Stomach (tissue), 19 donors: ENCODE measurements around the gene SYT14. TPM values are rescaled to one million over a fixed set of nuclear protein-coding genes. Genes with fewer than 3 reads are reported as not detected.
"Not testable (repeated sequence)": the region's sequence is repeated elsewhere in the genome, so short reads cannot be mapped to it uniquely, and the experiment has no call there.

Experiments
- DNase-seq, 2 donors: peaks; one replicate each; pipeline versions ENCODE4 v3.0.0 to v3.0.0-alpha.2; 2013 to 2019
- H3K27ac ChIP-seq, 5 donors: fragments of 200-600 bp in 4 of 5; sonication (generic) in 4 of 5; one replicate each; pipeline ENCODE4 v1.5.1; 2013 to 2019; ENCODE audit warnings: mild to moderate bottlenecking in 1 of 5, moderate library complexity in 1 of 5
- H3K27me3 ChIP-seq, 3 donors: fragments of 200-600 bp; sonication (generic); one replicate each; pipeline ENCODE4 v1.5.1; 2017 to 2019; ENCODE audit warnings: mixed run types in 1 of 3
- H3K36me3 ChIP-seq, 4 donors: fragments of 200-600 bp; sonication (generic); 1 replicate in 3 of 4; 2 replicates in 1 of 4; pipeline ENCODE4 v1.5.1; 2016 to 2019
- H3K4me1 ChIP-seq, 4 donors: fragments of 200-600 bp; sonication (generic); one replicate each; pipeline ENCODE4 v1.5.1; 2016 to 2019
- H3K4me3 ChIP-seq, 4 donors: fragments of 200-600 bp; sonication (generic) in 3 of 4; one replicate each; pipeline ENCODE4 v1.5.1; 2016 to 2019; ENCODE audit warnings: mild to moderate bottlenecking in 1 of 4
- H3K9me3 ChIP-seq, 4 donors: fragments of 200-600 bp; sonication (generic); one replicate each; pipeline ENCODE4 v1.5.1; 2016 to 2019
- EP300 ChIP-seq: sonication (generic); formaldehyde crosslinking; IDR thresholded peaks from one replicate; pipeline ENCODE4 v1.6.1; 2017; ENCODE audit warnings: antibody characterized with exemption
- POLR2A ChIP-seq, 4 donors: fragments of 450-650 bp; IDR thresholded peaks; one replicate each; pipeline ENCODE4 v1.6.1; 2016; ENCODE audit warnings: antibody characterized with exemption in 4 of 4, control low read depth in 2 of 4, mild to moderate bottlenecking in 1 of 4, moderate library complexity in 1 of 4
- POLR2AphosphoS5 ChIP-seq, 3 donors: sonication (generic); formaldehyde crosslinking; IDR thresholded peaks; one replicate each; pipeline ENCODE4 v1.6.1; 2016; ENCODE audit warnings: antibody characterized with exemption in 3 of 3
- WGBS, 5 donors: extraction: QIAGEN DNeasy Blood & Tissue Kit in 3 of 5; methylation state at CpG; one replicate each; pipeline versions ENCODE4 v1.1.5 to v1.1.7; 2013 to 2018; 5-methylcytosine and 5-hydroxymethylcytosine counted together
- intact Hi-C: fragments of 100-400 bp; cut with DNase I; formaldehyde crosslinking; loops from one replicate; pipeline ENCODE4 v1.15.1; 2023; ENCODE audit warnings: low total_unique reads
- long read RNA-seq, 10 donors: transcript quantifications; one replicate each; lab custom pipeline, GENCODE V29; 2026
- polyA plus RNA-seq, 3 donors: library from polyadenylated mRNA; stranded (reverse); fragments of 200-250 nt; gene quantifications; one replicate each; pipeline ENCODE4 v1.2.3, GENCODE V29; 2013
- total RNA-seq, 5 donors: library from RNA; depleted of rRNA; stranded (reverse); fragments of >200 nt; gene quantifications; one replicate each; pipeline versions ENCODE4 v1.1.0 to v1.2.3, GENCODE V29; 2014 to 2016
- TF ChIP-seq, protein P1 (sequence below), 7 experiments: fragments of 450-650 bp in 4 of 7; fragments of 200-600 bp in 3 of 7; sonication (generic) in 3 of 7; IDR thresholded peaks; one replicate each; pipeline ENCODE4 v1.5.1; 2016 to 2019; ENCODE audit warnings: antibody characterized with exemption in 7 of 7, control low read depth in 2 of 7, mild to moderate bottlenecking in 1 of 7
- donor health status: healthy with polysubstance abuse.
- donor health status: Bipolar disorder and iron deficiency.
- donor health status: healthy.

Gene SYT14
- total RNA-seq (1 to 10 TPM in 1 of 5 donors, under 1 TPM in 1, not detected in 3; 0.14 to 1.1 TPM), polyA plus RNA-seq (under 1 TPM in 2 of 3 donors, not detected in 1; 0.03 to 0.06 TPM)
- long read RNA-seq, donor 1: 0 reads
- long read RNA-seq, donor 2: 0 reads
- long read RNA-seq, donor 3: 0 reads
- long read RNA-seq, donor 4: 0 reads
- long read RNA-seq, donor 5: 0 reads
- long read RNA-seq, donor 6: 0 reads
- long read RNA-seq, donor 7, partial matches to known transcripts: 64 of 69 reads
- long read RNA-seq, donor 7, other reads (novel, unspliced or antisense): 5 of 69 reads
- long read RNA-seq, donor 8: 0 reads
- long read RNA-seq, donor 9: 0 reads
- long read RNA-seq, donor 10: 0 reads

GRCh38 chr1:209937996-209938959 lies at the start of gene SYT14:
SYT14 (plus strand) TSS chr1:209938217; CDS start chr1:209938265, 48 bp downstream.
- TF ChIP-seq EP300 (no peak), POLR2A (IDR thresholded peaks at IDR 0.05) (no peak), POLR2AphosphoS5 (IDR thresholded peaks at IDR 0.05) (no peak)
- TF ChIP-seq, protein P1, sequence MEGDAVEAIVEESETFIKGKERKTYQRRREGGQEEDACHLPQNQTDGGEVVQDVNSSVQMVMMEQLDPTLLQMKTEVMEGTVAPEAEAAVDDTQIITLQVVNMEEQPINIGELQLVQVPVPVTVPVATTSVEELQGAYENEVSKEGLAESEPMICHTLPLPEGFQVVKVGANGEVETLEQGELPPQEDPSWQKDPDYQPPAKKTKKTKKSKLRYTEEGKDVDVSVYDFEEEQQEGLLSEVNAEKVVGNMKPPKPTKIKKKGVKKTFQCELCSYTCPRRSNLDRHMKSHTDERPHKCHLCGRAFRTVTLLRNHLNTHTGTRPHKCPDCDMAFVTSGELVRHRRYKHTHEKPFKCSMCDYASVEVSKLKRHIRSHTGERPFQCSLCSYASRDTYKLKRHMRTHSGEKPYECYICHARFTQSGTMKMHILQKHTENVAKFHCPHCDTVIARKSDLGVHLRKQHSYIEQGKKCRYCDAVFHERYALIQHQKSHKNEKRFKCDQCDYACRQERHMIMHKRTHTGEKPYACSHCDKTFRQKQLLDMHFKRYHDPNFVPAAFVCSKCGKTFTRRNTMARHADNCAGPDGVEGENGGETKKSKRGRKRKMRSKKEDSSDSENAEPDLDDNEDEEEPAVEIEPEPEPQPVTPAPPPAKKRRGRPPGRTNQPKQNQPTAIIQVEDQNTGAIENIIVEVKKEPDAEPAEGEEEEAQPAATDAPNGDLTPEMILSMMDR (IDR thresholded peaks at IDR 0.05): no peak
- Histone ChIP-seq H3K27ac (no peak within 1 kb of the TSS), H3K4me3 (peak within 1 kb of the TSS; percentile 26 to 41 (median 30)), H3K27me3 (peaks cover 3 to 63% (median 38%) of the 10 kb centered on the region in 3 donors), H3K36me3 (no peaks in the 10 kb centered on the region), H3K9me3 (peaks cover 0 to 14% (median 0%) of the 10 kb centered on the region in 4 donors), H3K4me1 (peaks cover 4 to 14% (median 10%) of the 10 kb centered on the region in 4 donors)
- peak in 1 of 2 donors; percentile 64 for DNase-seq
- WGBS, 5 donors: 3 to 8% (median 5%) methylated on average over 25 to 98 of the region's 98 CpGs
- intact Hi-C loops: no loop called here

GRCh38 chr1:209888291-209889076 lies 49.5 kb upstream of the SYT14 start:
- WGBS, 5 donors: 85 to 87% (median 87%) methylated on average over 14 to 31 of the region's 31 CpGs
- H3K27me3 ChIP-seq, intact Hi-C loops, H3K27ac ChIP-seq, H3K4me1 ChIP-seq, H3K36me3 ChIP-seq, H3K9me3 ChIP-seq, H3K4me3 ChIP-seq, DNase-seq: not testable (repeated sequence)

GRCh38 chr1:209889077-209889418 lies 49.0 kb upstream of the SYT14 start:
- intact Hi-C loops: no loop called here
- H3K27ac ChIP-seq: no peak overlapping the region
- no peaks in the 10 kb centered on the region for H3K27me3 ChIP-seq
- DNase-seq: no peak
- no peak overlapping the region for H3K4me3 ChIP-seq
- H3K36me3 ChIP-seq: no peaks in the 10 kb centered on the region
- TF ChIP-seq, protein P1 (IDR thresholded peaks at IDR 0.05): no peak
- no peak for TF ChIP-seq POLR2AphosphoS5 (IDR thresholded peaks at IDR 0.05)
- TF ChIP-seq EP300: no peak
- no peak for TF ChIP-seq POLR2A (IDR thresholded peaks at IDR 0.05)
- H3K4me1 ChIP-seq: peaks cover 0 to 5% (median 0%) of the 10 kb centered on the region in 4 donors
- WGBS, 5 donors: 83 to 93% (median 93%) methylated on average over 24 to 35 of the region's 35 CpGs
- H3K9me3 ChIP-seq: no peaks in the 10 kb centered on the region

GRCh38 chr1:209890641-209891330 lies 47.2 kb upstream of the SYT14 start:
- Histone ChIP-seq H3K4me1 (no peaks in the 10 kb centered on the region), H3K27ac (no peak overlapping the region), H3K36me3 (no peaks in the 10 kb centered on the region), H3K27me3 (no peaks in the 10 kb centered on the region), H3K9me3 (no peaks in the 10 kb centered on the region), H3K4me3 (no peak overlapping the region)
- TF ChIP-seq EP300: no peak
- TF ChIP-seq, protein P1 (IDR thresholded peaks at IDR 0.05): no peak
- TF ChIP-seq POLR2A (IDR thresholded peaks at IDR 0.05): no peak
- no peak for TF ChIP-seq POLR2AphosphoS5 (IDR thresholded peaks at IDR 0.05)
- WGBS, 5 donors: 55 to 66% (median 58%) methylated on average over 3 of the region's 3 CpGs
- intact Hi-C loops: no loop called here
- no peak for DNase-seq
